ENCODE measurements around the gene NUDT22. TPM values are rescaled to one million over a fixed set of nuclear protein-coding genes. Genes with fewer than 3 reads are reported as not detected.

Gene NUDT22
- polyA plus RNA-seq, 1 donor (not counting 4 experiments of a cell fraction or from before 2014, with no cell fraction given), result 31.1 TPM

- Histone ChIP-seq H3K27me3 (ENCODE audit: control insufficient read depth, extremely low read depth, insufficient read depth, low read length) (no peaks in the 10 kb centered on the region), H4K20me1 (ENCODE audit: control insufficient read depth, extremely low read depth, insufficient read depth, low read length) (peaks cover 4% of the 10 kb centered on the region), H3K9ac (ENCODE audit: control insufficient read depth, extremely low read depth, insufficient read depth, low read length) (no peak overlapping the region), H3K79me2 (ENCODE audit: control insufficient read depth, insufficient read depth, low read length) (peaks cover 11% of the 10 kb centered on the region), H3K4me3 (ENCODE audit: control insufficient read depth in 2 of 3, extremely low read depth in 1 of 3, insufficient read depth in 2 of 3, low read depth in 1 of 3, low read length in 3 of 3) (no peak overlapping the region), H3K4me2 (ENCODE audit: control insufficient read depth, extremely low read depth, insufficient read depth, low read depth, low read length) (no peak overlapping the region), H3K27ac (ENCODE audit: control insufficient read depth, insufficient read depth, low read length) (no peak overlapping the region), H3K9me3 (ENCODE audit: control insufficient read depth, low read depth, low read length) (no peaks in the 10 kb centered on the region), H2AFZ (ENCODE audit: control insufficient read depth, low read length) (no peak overlapping the region), H3K36me3 (ENCODE audit: control insufficient read depth in 2 of 2, extremely low read depth in 1 of 2, insufficient read depth in 2 of 2, low read length in 2 of 2) (peaks cover 46 to 79% of the 10 kb centered on the region in 2 experiments), H3K9me1 (ENCODE audit: control insufficient read depth, extremely low read depth, insufficient read depth, low read length) (no peaks in the 10 kb centered on the region), H3K4me1 (ENCODE audit: control insufficient read depth, extremely low read depth, insufficient read depth, low read length) (no peaks in the 10 kb centered on the region)
- DNase-seq (ENCODE audit: low read depth, low spot score) (no peak), FAIRE-seq (no peak)
- TF ChIP-seq EZH2 (IDR thresholded peaks at IDR 0.05; ENCODE audit: low read length) (no peak), CTCF (optimal IDR thresholded peaks at IDR 0.05 in 1 of 3, IDR thresholded peaks at IDR 0.05 in 1 of 3, conservative IDR thresholded peaks at IDR 0.05 in 1 of 3; ENCODE audit: extremely low read depth in 1 of 3, insufficient read depth in 2 of 3, low read length in 3 of 3) (no peak)
- dilution Hi-C loops (cut with MboI; ENCODE audit: extremely low pct_ligation_motif_present, low sequenced_read_pairs), result no loop called here
Measured at GRCh38 chr11:64198511-64198910, 27.6 kb upstream of the NUDT22 start.

DNA sequence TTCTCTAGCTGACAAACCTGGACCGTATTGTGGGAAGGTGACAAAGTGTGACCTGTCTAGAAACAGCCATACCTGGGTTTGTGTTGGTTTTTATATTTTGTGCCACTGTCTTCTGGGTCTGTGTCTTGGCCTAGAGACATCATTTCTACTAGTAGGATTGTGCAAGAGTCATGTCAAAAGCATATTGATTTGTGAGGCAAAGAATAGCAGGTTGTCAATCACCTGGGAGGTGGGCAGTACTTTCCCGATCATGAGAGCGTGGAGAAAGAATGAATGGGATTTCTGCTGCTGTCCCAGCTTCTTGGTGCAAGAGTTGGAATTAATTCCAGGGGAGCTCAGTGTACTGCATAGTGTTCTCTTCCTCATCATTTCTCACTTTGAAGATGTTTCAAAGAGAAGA is 24.5 kb upstream of the NUDT22 start:
- Histone ChIP-seq H4K20me1 (ENCODE audit: control insufficient read depth, extremely low read depth, insufficient read depth, low read length) (peaks cover 17% of the 10 kb centered on the region), H3K4me1 (ENCODE audit: control insufficient read depth, extremely low read depth, insufficient read depth, low read length) (no peaks in the 10 kb centered on the region), H3K79me2 (ENCODE audit: control insufficient read depth, insufficient read depth, low read length) (peaks cover under 1% of the 10 kb centered on the region), H3K9me1 (ENCODE audit: control insufficient read depth, extremely low read depth, insufficient read depth, low read length) (no peaks in the 10 kb centered on the region), H3K36me3 (ENCODE audit: control insufficient read depth in 2 of 2, extremely low read depth in 1 of 2, insufficient read depth in 2 of 2, low read length in 2 of 2) (peaks cover 44 to 74% of the 10 kb centered on the region in 2 experiments), H3K4me3 (ENCODE audit: control insufficient read depth in 2 of 3, extremely low read depth in 1 of 3, insufficient read depth in 2 of 3, low read depth in 1 of 3, low read length in 3 of 3) (no peak overlapping the region), H3K9me3 (ENCODE audit: control insufficient read depth, low read depth, low read length) (no peaks in the 10 kb centered on the region), H3K9ac (ENCODE audit: control insufficient read depth, extremely low read depth, insufficient read depth, low read length) (no peak overlapping the region), H2AFZ (ENCODE audit: control insufficient read depth, low read length) (no peak overlapping the region), H3K27ac (ENCODE audit: control insufficient read depth, insufficient read depth, low read length) (no peak overlapping the region), H3K4me2 (ENCODE audit: control insufficient read depth, extremely low read depth, insufficient read depth, low read depth, low read length) (no peak overlapping the region), H3K27me3 (ENCODE audit: control insufficient read depth, extremely low read depth, insufficient read depth, low read length) (no peaks in the 10 kb centered on the region)
- DNase-seq (ENCODE audit: low read depth, low spot score), result no peak
- dilution Hi-C loops (cut with MboI; ENCODE audit: extremely low pct_ligation_motif_present, low sequenced_read_pairs), result no loop called here
- no peak for FAIRE-seq
- TF ChIP-seq CTCF (optimal IDR thresholded peaks at IDR 0.05 in 1 of 3, IDR thresholded peaks at IDR 0.05 in 1 of 3, conservative IDR thresholded peaks at IDR 0.05 in 1 of 3; ENCODE audit: extremely low read depth in 1 of 3, insufficient read depth in 2 of 3, low read length in 3 of 3) (no peak), EZH2 (IDR thresholded peaks at IDR 0.05; ENCODE audit: low read length) (no peak)
